H1 (cell line): Measurements from ENCODE around the gene ZNF598. TPM values are rescaled to one million over a fixed set of nuclear protein-coding genes. Genes with fewer than 3 reads are reported as not detected.

Experiments
- CTCF ChIA-PET: fragments of 300-600 bp; sonication (Branson Sonifier 250); formaldehyde crosslinking; loops from one replicate; lab custom pipeline; 2021; ENCODE audit not compliant: partially characterized antibody; lab: Charles Lee
- POLR2A ChIA-PET: fragments of 300-600 bp; sonication (Branson Sonifier 250); formaldehyde crosslinking; loops from one replicate; lab custom pipeline; 2021; ENCODE audit warnings: inconsistent platforms; ENCODE audit not compliant: partially characterized antibody; lab: Charles Lee
- DNase-seq, 2 experiments: peaks; one replicate each; pipeline versions ENCODE4 v3.0.0 to v3.0.0-alpha.2; 2010 to 2022; ENCODE audit warnings: low spot score in 2 of 2, low read depth in 1 of 2, mixed read lengths in 1 of 2
- FAIRE-seq: peaks from 2 replicates; lab custom pipeline; 2011; peaks lifted over from hg19 to GRCh38; lab: Jason Lieb, UNC
- H2AFZ ChIP-seq: 2 replicates; pipeline ENCODE4 v1.8.1; 2012; ENCODE audit warnings: low read length, inconsistent platforms
- H2AK5ac ChIP-seq: 2 replicates; pipeline ENCODE4 v1.6.1; 2013; ENCODE audit warnings: low read depth, low read length
- H2BK120ac ChIP-seq: replicated peaks from 2 replicates; pipeline ENCODE3; 2013; ENCODE audit warnings: low read depth, low read length, inconsistent platforms
- H2BK12ac ChIP-seq: 2 replicates; pipeline ENCODE4 v1.6.1; 2013; ENCODE audit warnings: low read depth, low read length
- H2BK15ac ChIP-seq: 2 replicates; pipeline ENCODE4 v1.6.1; 2013; ENCODE audit warnings: low read length
- H2BK20ac ChIP-seq: 2 replicates; pipeline ENCODE4 v1.6.1; 2013; ENCODE audit warnings: low read length
- H2BK5ac ChIP-seq: 2 replicates; pipeline ENCODE4 v1.6.1; 2013; ENCODE audit warnings: low read depth, low read length
- H3K14ac ChIP-seq: 2 replicates; pipeline ENCODE4 v1.6.1; 2013; ENCODE audit warnings: inconsistent platforms; ENCODE audit not compliant: insufficient read length
- H3K18ac ChIP-seq: 2 replicates; pipeline ENCODE4 v1.6.1; 2013; ENCODE audit warnings: low read length; ENCODE audit errors: extremely low read depth
- H3K23ac ChIP-seq: 2 replicates; pipeline ENCODE4 v1.6.1; 2013; ENCODE audit warnings: inconsistent platforms; ENCODE audit not compliant: insufficient read length
- H3K23me2 ChIP-seq: 2 replicates; pipeline ENCODE4 v1.6.1; 2013; ENCODE audit warnings: low read depth, low read length
- H3K27ac ChIP-seq: 2 replicates; pipeline ENCODE4 v1.6.1; 2011; ENCODE audit warnings: low read depth, low read length, inconsistent platforms
- H3K27me3 ChIP-seq, 4 experiments: replicated peaks in 1 of 4; 1 replicate in 1 of 4; 2 replicates in 3 of 4; pipeline versions ENCODE4 v1.6.1 to v1.8.1; 2011 to 2013; ENCODE audit warnings: low read length in 3 of 4, mild to moderate bottlenecking in 3 of 4, inconsistent platforms in 2 of 4, mixed read lengths in 2 of 4, moderate library complexity in 1 of 4; ENCODE audit not compliant: control insufficient read depth in 3 of 4, insufficient read depth in 3 of 4; ENCODE audit errors: extremely low read depth in 1 of 4
- H3K36me3 ChIP-seq, 4 experiments: 2 replicates each; pipeline versions ENCODE4 v1.6.1 to v1.8.1; 2011 to 2013; ENCODE audit warnings: mild to moderate bottlenecking in 4 of 4, low read length in 3 of 4, moderate library complexity in 2 of 4, control low read depth in 1 of 4, inconsistent platforms in 1 of 4; ENCODE audit not compliant: insufficient read depth in 4 of 4, control insufficient read depth in 2 of 4
- H3K4ac ChIP-seq: replicated peaks from 2 replicates; pipeline ENCODE3; 2013; ENCODE audit warnings: low read length, low read depth, mixed read lengths, inconsistent platforms; ENCODE audit not compliant: insufficient read length
- H3K4me1 ChIP-seq, 4 experiments: replicated peaks in 1 of 4; 1 replicate in 1 of 4; 2 replicates in 3 of 4; pipeline versions ENCODE4 v1.6.1 to v1.8.1; 2011 to 2013; ENCODE audit warnings: low read length in 3 of 4, inconsistent platforms in 2 of 4, mixed read lengths in 1 of 4; ENCODE audit not compliant: insufficient read depth in 4 of 4, control insufficient read depth in 3 of 4
- H3K4me2 ChIP-seq, 2 experiments: 2 replicates each; pipeline versions ENCODE4 v1.6.1 to v1.8.1; 2011 to 2013; ENCODE audit warnings: low read depth in 2 of 2, low read length in 2 of 2, control low read depth in 1 of 2, inconsistent platforms in 1 of 2, mild to moderate bottlenecking in 1 of 2; ENCODE audit not compliant: insufficient read depth in 1 of 2
- H3K4me3 ChIP-seq, 4 experiments: fragments of 200-600, 300-600 bp in 1 of 4; sonication (generic), shearing (Covaris generic), sonication (Bioruptor Twin) in 1 of 4; 2 replicates each; pipeline versions ENCODE4 v1.5.1 to v1.8.1; 2011 to 2016; ENCODE audit warnings: low read length in 4 of 4, low read depth in 3 of 4, control low read depth in 2 of 4, inconsistent platforms in 2 of 4, mild to moderate bottlenecking in 2 of 4, mixed read lengths in 1 of 4, moderate library complexity in 1 of 4; ENCODE audit not compliant: insufficient read depth in 2 of 4; ENCODE audit errors: extremely low read depth in 1 of 4
- H3K56ac ChIP-seq: replicated peaks from 2 replicates; pipeline ENCODE3; 2013; ENCODE audit warnings: low read depth, mild to moderate bottlenecking, mixed read lengths, low read length, inconsistent platforms; ENCODE audit not compliant: insufficient read length
- H3K79me1 ChIP-seq: 2 replicates; pipeline ENCODE4 v1.6.1; 2013; ENCODE audit warnings: low read depth, low read length, control low read depth
- H3K79me2 ChIP-seq, 2 experiments: 2 replicates each; pipeline versions ENCODE4 v1.6.1 to v1.8.1; 2012 to 2013; ENCODE audit warnings: low read length in 2 of 2, mild to moderate bottlenecking in 2 of 2, inconsistent platforms in 1 of 2; ENCODE audit not compliant: insufficient read depth in 2 of 2, control insufficient read depth in 1 of 2
- H3K9ac ChIP-seq, 4 experiments: replicated peaks in 1 of 4; 1 replicate in 1 of 4; 2 replicates in 3 of 4; pipeline versions ENCODE4 v1.6.1 to v1.8.1; 2011 to 2013; ENCODE audit warnings: low read depth in 3 of 4, low read length in 3 of 4, control low read depth in 2 of 4, mild to moderate bottlenecking in 2 of 4, moderate library complexity in 2 of 4, inconsistent platforms in 1 of 4; ENCODE audit errors: extremely low read depth in 1 of 4
- H3K9me3 ChIP-seq, 2 experiments: 2 replicates each; pipeline versions ENCODE4 v1.6.1 to v1.8.1; 2012 to 2013; ENCODE audit warnings: mild to moderate bottlenecking in 2 of 2, moderate library complexity in 2 of 2, control low read depth in 1 of 2, inconsistent platforms in 1 of 2, low read depth in 1 of 2, low read length in 1 of 2, mixed read lengths in 1 of 2; ENCODE audit not compliant: insufficient read depth in 2 of 2
- H4K20me1 ChIP-seq, 2 experiments: replicated peaks in 1 of 2; 2 replicates each; pipeline versions ENCODE3 to v1.8.1; 2011 to 2013; ENCODE audit warnings: inconsistent platforms in 2 of 2, low read length in 2 of 2, mild to moderate bottlenecking in 1 of 2; ENCODE audit not compliant: insufficient read depth in 2 of 2, control insufficient read depth in 1 of 2
- H4K5ac ChIP-seq: 2 replicates; pipeline ENCODE4 v1.6.1; 2013; ENCODE audit warnings: low read length, low read depth, mixed read lengths, inconsistent platforms; ENCODE audit not compliant: insufficient read length
- H4K8ac ChIP-seq: 2 replicates; pipeline ENCODE4 v1.8.0; 2013; ENCODE audit warnings: mild to moderate bottlenecking, moderate library complexity, low read length, inconsistent platforms; ENCODE audit not compliant: insufficient read depth; ENCODE audit errors: extremely low read depth
- H4K91ac ChIP-seq: replicated peaks from 2 replicates; pipeline ENCODE3; 2013; ENCODE audit warnings: low read length, mixed read lengths, inconsistent platforms; ENCODE audit not compliant: insufficient read length
- E2F6 ChIP-seq: IDR thresholded peaks from 2 replicates; pipeline ENCODE4 v1.6.1; 2012; ENCODE audit warnings: inconsistent platforms
- NANOG ChIP-seq: IDR thresholded peaks from 2 replicates; pipeline ENCODE4 v1.6.1; 2011; ENCODE audit warnings: low read length, low read depth, mild to moderate bottlenecking, inconsistent platforms; ENCODE audit not compliant: insufficient read depth, poor library complexity, severe bottlenecking
- NRF1 ChIP-seq: IDR thresholded peaks from 2 replicates; pipeline ENCODE4 v1.6.1; 2011; ENCODE audit warnings: mild to moderate bottlenecking, low read depth, low read length, improper control_type of control experiment
- SP4 ChIP-seq: IDR thresholded peaks from 2 replicates; pipeline ENCODE4 v1.6.1; 2012; ENCODE audit warnings: low read length, inconsistent platforms
- TBP ChIP-seq: IDR thresholded peaks from 2 replicates; pipeline ENCODE4 v1.6.1; 2011; ENCODE audit warnings: low read depth, low read length, improper control_type of control experiment
- TCF12 ChIP-seq: IDR thresholded peaks from 2 replicates; pipeline ENCODE4 v1.6.1; 2011; ENCODE audit warnings: low read depth, mild to moderate bottlenecking, low read length
- TEAD4 ChIP-seq: IDR thresholded peaks from 2 replicates; pipeline ENCODE4 v1.6.1; 2012; ENCODE audit warnings: low read depth, low read length, inconsistent platforms, mixed read lengths
- WGBS, 2 experiments: shearing (Covaris generic) in 1 of 2; methylation state at CpG; one replicate each; pipeline versions ENCODE4 v1.1.6 to v1.1.7; 2013 to 2015; ENCODE audit warnings: low lambda C conversion rate in 2 of 2, mixed read lengths in 2 of 2, inconsistent platforms in 1 of 2, low coverage in 1 of 2, missing lambda C conversion rate in 1 of 2; ENCODE audit not compliant: insufficient replicate concordance in 2 of 2, insufficient coverage in 1 of 2, insufficient read length in 1 of 2; ENCODE audit errors: extremely low coverage in 1 of 2, missing lambda C conversion rate in 1 of 2; 5-methylcytosine and 5-hydroxymethylcytosine counted together
- polyA plus RNA-seq, 7 experiments: library from polyadenylated mRNA; depleted of rRNA in 3 of 7; stranded (reverse) in 5 of 7; unstranded in 2 of 7; fragments of >200 nt in 5 of 7; fragments of 200-250 nt in 2 of 7; gene quantifications; 1 replicate in 5 of 7; 2 replicates in 1 of 7; 4 replicates in 1 of 7; pipeline versions ENCODE4 v1.2.1 to v1.2.3, GENCODE V29; 2011 to 2013; ENCODE audit warnings: missing spikeins in 2 of 7, mixed read lengths in 2 of 7
- total RNA-seq: library from RNA; stranded (reverse); fragmentation: NEBNext Ultra II Directional; extraction: Animal tissue kit (Norgen Biotek cat#: 25700); gene quantifications from 2 replicates; pipeline ENCODE4 v1.2.1, GENCODE V29; 2021

Gene ZNF598
- total and polyA plus RNA-seq, 2 of the 8 experiments (the other 6 are each of a cell fraction or from before 2014, with no cell fraction given), result 29.3 to 47.6 TPM

DNA sequence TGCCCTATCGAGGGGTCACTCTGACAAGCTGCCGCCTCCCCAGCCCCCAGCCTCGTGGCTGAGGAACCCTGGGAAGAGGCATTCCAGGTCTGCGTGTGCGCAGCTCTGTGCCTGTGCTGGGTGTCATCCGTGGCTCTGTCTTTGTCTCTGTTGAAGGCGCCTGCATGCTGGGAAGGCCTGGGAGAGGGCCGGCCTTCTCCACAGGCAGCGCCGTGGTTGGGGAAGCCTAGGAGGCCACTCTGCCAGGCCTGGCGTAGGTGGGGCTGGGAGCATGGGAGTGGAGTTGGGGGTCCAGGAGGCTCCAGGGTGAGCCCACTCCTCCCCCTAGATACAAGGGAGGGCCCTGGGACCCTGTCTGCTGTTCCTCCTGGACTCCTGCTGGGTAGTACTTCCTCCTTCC lies 20.4 kb upstream of the ZNF598 start:
- WGBS, 2 experiments, result 98% methylated on average over 11 of the region's 11 CpGs; no CpG with 5 or more reads in 1 of the 2 experiments
- Histone ChIP-seq H3K4me2 (no peak overlapping the region), H3K27me3 (peaks cover 0 to 25% (median 18%) of the 10 kb centered on the region in 4 experiments; a peak in 5 of 7 replicates), H3K79me1 (no peaks in the 10 kb centered on the region), H4K20me1 (peaks cover 0 to 11% of the 10 kb centered on the region in 2 experiments), H2AK5ac (no peak overlapping the region), H2BK120ac (no peak overlapping the region), H3K36me3 (no peaks in the 10 kb centered on the region), H3K14ac (no peak overlapping the region), H3K56ac (no peak overlapping the region), H4K5ac (no peak overlapping the region), H3K4me1 (peaks cover 0 to 8% (median 5%) of the 10 kb centered on the region in 4 experiments; a peak in 5 of 7 replicates), H3K9me3 (no peaks in the 10 kb centered on the region), H2BK20ac (no peak overlapping the region), H2BK5ac (peak overlapping the region; percentile 52; the same call in 1 of the 2 replicates), H3K9ac (no peak overlapping the region), H3K27ac (no peak overlapping the region), H2BK15ac (no peak overlapping the region), H3K4me3 (no peak overlapping the region), H4K8ac (peak overlapping the region; percentile 35; the same call in 1 of the 2 replicates), H3K18ac (no peak overlapping the region), H3K4ac (no peak overlapping the region), H3K79me2 (no peaks in the 10 kb centered on the region), H3K23ac (no peak overlapping the region), H2AFZ (no peak overlapping the region), H4K91ac (no peak overlapping the region), H2BK12ac (no peak overlapping the region), H3K23me2 (peaks cover 7% of the 10 kb centered on the region; the same call in 1 of the 2 replicates)
- DNase-seq, result no peak
- no peak for FAIRE-seq
- POLR2A ChIA-PET, result interaction anchor here (0.9 to 1.0 kb wide), 2 partner anchors 65 to 95 kb away, joined by 3 read pairs; partner anchors contain the start of gene RPS2
- CTCF ChIA-PET, result interaction anchor here (0.6 to 2.3 kb wide), 9 partner anchors 12 to 111 kb away, joined by 3 to 7 read pairs (median 4); partner anchors contain the start of genes NTHL1 and TSC2
- TF ChIP-seq SP4, result no peak
- no peak for TF ChIP-seq NRF1
- TF ChIP-seq TEAD4, result no peak
- TF ChIP-seq NANOG, result no peak
- TF ChIP-seq TCF12, result no peak
- TF ChIP-seq TBP, result no peak
- no peak for TF ChIP-seq E2F6
